ENCODE measurements around the gene UQCC5.

UQCC5 gene

DNA sequence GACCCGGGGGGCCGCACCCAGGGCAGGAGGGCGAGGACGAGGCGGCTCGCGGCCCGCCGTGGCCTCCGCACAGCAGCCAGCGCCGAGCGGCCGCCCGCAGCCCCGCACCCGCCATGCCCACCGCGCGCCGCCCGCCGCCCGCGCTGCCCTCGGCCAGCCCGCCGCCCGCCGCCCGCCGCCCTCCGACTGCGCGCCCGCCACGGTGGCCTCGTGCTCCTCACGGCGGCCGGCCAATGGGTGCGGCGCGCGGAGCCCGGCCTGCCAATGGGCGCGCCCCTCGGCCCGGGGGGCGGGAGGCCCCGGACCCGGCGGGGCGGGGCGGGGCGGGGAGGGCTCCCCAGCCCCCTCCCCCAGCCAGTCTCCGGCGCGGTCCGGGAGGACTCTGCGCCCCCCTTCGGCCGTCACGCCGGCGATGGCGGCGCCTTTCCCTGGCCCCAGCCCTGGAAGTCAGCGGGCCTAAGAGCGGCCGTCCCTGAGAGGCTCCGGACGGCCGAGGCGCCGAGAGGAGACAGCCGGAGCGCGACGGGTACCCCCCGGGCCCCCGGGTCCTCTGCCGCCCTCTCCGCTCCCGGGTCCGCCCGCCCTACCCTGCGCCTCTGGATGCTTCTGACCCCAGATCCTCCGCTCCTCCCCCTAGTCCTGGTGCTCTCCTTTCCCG is 2.7 kb upstream of the UQCC5 start, which contains the start of gene NT5DC2:
NT5DC2 (minus strand) TSS at position 235 of the 658 bp plus-strand sequence; CDS start at position 115, 120 bp downstream.
- Histone ChIP-seq H3K9me3 (ENCODE audit: control insufficient read depth, insufficient read depth, low read depth, low read length) (no peaks in the 10 kb centered on the region), H3K27ac (ENCODE audit: extremely low read depth, low read depth, low read length) (peak within 1 kb of the TSS; percentile 86), H3K36me3 (ENCODE audit: control insufficient read depth in 2 of 2, insufficient read depth in 1 of 2, low read length in 2 of 2) (peaks cover 0 to 39% of the 10 kb centered on the region in 2 experiments; a peak in 1 of 3 replicates), H3K4me3 (ENCODE audit: low read depth, low read length) (peak within 1 kb of the TSS; percentile 63), H3K4me1 (ENCODE audit: control insufficient read depth, insufficient read depth, low read length) (peaks cover 4% of the 10 kb centered on the region; the same call in 1 of the 2 replicates)
- CTCF ChIA-PET = no interaction called here
- POLR2A ChIA-PET = no interaction called here
- TF ChIP-seq ZNF76 (tag by site-specific recombination; IDR thresholded peaks at IDR 0.05; ENCODE audit: borderline replicate concordance, low read depth) (no peak), ZNF2 (tag by site-specific recombination; IDR thresholded peaks at IDR 0.05) (no peak), TRIM28 (IDR thresholded peaks at IDR 0.05; ENCODE audit: borderline replicate concordance, low read length) (no peak), ZNF433 (tag by site-specific recombination; IDR thresholded peaks at IDR 0.05; ENCODE audit: low read depth) (no peak), ZNF555 (tag by site-specific recombination; conservative IDR thresholded peaks at IDR 0.05) (no peak), ZNF530 (tag by site-specific recombination; IDR thresholded peaks at IDR 0.05; ENCODE audit: low read depth) (no peak), TCF7L2 (IDR thresholded peaks at IDR 0.05; ENCODE audit: borderline replicate concordance, low read depth, low read length) (no peak), ZNF394 (tag by site-specific recombination; IDR thresholded peaks at IDR 0.05; ENCODE audit: borderline replicate concordance) (no peak), ZFP3 (tag by site-specific recombination; IDR thresholded peaks at IDR 0.05; ENCODE audit: low read depth) (no peak), ZNF623 (tag by site-specific recombination; IDR thresholded peaks at IDR 0.05) (no peak), SP3 (tag by site-specific recombination; IDR thresholded peaks at IDR 0.05) (peak; percentile 39; the same call in 1 of the 2 replicates), OSR2 (tag by site-specific recombination; IDR thresholded peaks at IDR 0.05) (no peak), ZFP69B (tag by site-specific recombination; IDR thresholded peaks at IDR 0.05) (0 out of 2 replicates have a peak, but pooled peaks have one; percentile 16), YY2 (tag by site-specific recombination; IDR thresholded peaks at IDR 0.05) (no peak), KLF10 (tag by site-specific recombination; IDR thresholded peaks at IDR 0.05) (no peak), ZSCAN23 (tag by site-specific recombination; IDR thresholded peaks at IDR 0.05) (no peak), ZNF600 (tag by site-specific recombination; IDR thresholded peaks at IDR 0.05) (no peak), ZNF549 (tag by site-specific recombination; IDR thresholded peaks at IDR 0.05) (no peak), ZNF202 (tag by site-specific recombination; IDR thresholded peaks at IDR 0.05; ENCODE audit: borderline replicate concordance) (no peak), ZXDB (tag by site-specific recombination; IDR thresholded peaks at IDR 0.05) (no peak), ZNF830 (tag by site-specific recombination; IDR thresholded peaks at IDR 0.05; ENCODE audit: low read depth) (no peak), ZNF776 (tag by site-specific recombination; IDR thresholded peaks at IDR 0.05; ENCODE audit: borderline replicate concordance) (no peak), ZNF341 (tag by site-specific recombination; IDR thresholded peaks at IDR 0.05; ENCODE audit: low read depth) (peak; percentile 26; the same call in 1 of the 2 replicates), ZBTB7A (tag by site-specific recombination; IDR thresholded peaks at IDR 0.05; ENCODE audit: low read depth) (no peak), KLF8 (tag by site-specific recombination; IDR thresholded peaks at IDR 0.05) (no peak), ZNF571 (tag by site-specific recombination; IDR thresholded peaks at IDR 0.05) (no peak), ZNF138 (tag by site-specific recombination; IDR thresholded peaks at IDR 0.05; ENCODE audit: borderline replicate concordance) (no peak)
- TF ChIP-seq, protein P1, sequence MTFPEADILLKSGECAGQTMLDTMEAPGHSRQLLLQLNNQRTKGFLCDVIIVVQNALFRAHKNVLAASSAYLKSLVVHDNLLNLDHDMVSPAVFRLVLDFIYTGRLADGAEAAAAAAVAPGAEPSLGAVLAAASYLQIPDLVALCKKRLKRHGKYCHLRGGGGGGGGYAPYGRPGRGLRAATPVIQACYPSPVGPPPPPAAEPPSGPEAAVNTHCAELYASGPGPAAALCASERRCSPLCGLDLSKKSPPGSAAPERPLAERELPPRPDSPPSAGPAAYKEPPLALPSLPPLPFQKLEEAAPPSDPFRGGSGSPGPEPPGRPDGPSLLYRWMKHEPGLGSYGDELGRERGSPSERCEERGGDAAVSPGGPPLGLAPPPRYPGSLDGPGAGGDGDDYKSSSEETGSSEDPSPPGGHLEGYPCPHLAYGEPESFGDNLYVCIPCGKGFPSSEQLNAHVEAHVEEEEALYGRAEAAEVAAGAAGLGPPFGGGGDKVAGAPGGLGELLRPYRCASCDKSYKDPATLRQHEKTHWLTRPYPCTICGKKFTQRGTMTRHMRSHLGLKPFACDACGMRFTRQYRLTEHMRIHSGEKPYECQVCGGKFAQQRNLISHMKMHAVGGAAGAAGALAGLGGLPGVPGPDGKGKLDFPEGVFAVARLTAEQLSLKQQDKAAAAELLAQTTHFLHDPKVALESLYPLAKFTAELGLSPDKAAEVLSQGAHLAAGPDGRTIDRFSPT (tag by site-specific recombination; IDR thresholded peaks at IDR 0.05) = no peak
- TF ChIP-seq, protein P2, sequence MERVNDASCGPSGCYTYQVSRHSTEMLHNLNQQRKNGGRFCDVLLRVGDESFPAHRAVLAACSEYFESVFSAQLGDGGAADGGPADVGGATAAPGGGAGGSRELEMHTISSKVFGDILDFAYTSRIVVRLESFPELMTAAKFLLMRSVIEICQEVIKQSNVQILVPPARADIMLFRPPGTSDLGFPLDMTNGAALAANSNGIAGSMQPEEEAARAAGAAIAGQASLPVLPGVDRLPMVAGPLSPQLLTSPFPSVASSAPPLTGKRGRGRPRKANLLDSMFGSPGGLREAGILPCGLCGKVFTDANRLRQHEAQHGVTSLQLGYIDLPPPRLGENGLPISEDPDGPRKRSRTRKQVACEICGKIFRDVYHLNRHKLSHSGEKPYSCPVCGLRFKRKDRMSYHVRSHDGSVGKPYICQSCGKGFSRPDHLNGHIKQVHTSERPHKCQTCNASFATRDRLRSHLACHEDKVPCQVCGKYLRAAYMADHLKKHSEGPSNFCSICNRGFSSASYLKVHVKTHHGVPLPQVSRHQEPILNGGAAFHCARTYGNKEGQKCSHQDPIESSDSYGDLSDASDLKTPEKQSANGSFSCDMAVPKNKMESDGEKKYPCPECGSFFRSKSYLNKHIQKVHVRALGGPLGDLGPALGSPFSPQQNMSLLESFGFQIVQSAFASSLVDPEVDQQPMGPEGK (tag by site-specific recombination; IDR thresholded peaks at IDR 0.05) = peak; percentile 56
- TF ChIP-seq, protein P3, sequence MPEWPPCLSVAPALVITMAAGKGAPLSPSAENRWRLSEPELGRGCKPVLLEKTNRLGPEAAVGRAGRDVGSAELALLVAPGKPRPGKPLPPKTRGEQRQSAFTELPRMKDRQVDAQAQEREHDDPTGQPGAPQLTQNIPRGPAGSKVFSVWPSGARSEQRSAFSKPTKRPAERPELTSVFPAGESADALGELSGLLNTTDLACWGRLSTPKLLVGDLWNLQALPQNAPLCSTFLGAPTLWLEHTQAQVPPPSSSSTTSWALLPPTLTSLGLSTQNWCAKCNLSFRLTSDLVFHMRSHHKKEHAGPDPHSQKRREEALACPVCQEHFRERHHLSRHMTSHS (tag by site-specific recombination; IDR thresholded peaks at IDR 0.05) = no peak
- TF ChIP-seq, protein P4, sequence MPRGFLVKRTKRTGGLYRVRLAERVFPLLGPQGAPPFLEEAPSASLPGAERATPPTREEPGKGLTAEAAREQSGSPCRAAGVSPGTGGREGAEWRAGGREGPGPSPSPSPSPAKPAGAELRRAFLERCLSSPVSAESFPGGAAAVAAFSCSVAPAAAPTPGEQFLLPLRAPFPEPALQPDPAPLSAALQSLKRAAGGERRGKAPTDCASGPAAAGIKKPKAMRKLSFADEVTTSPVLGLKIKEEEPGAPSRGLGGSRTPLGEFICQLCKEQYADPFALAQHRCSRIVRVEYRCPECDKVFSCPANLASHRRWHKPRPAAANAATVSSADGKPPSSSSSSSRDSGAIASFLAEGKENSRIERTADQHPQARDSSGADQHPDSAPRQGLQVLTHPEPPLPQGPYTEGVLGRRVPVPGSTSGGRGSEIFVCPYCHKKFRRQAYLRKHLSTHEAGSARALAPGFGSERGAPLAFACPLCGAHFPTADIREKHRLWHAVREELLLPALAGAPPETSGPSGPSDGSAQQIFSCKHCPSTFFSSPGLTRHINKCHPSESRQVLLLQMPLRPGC (tag by site-specific recombination; IDR thresholded peaks at IDR 0.05) = no peak
